Ascending aorta (tissue), 2 donors: ENCODE data around the gene C3orf18. TPM values are rescaled to one million over a fixed set of nuclear protein-coding genes. Genes with fewer than 3 reads are reported as not detected.

Experiments used
- DNase-seq, 2 donors: peaks; one replicate each; pipeline ENCODE4 v3.0.0-alpha.2; 2019; ENCODE audit warnings: low spot score in 2 of 2
- H3K27ac ChIP-seq, 2 donors: fragments of 200-600 bp; sonication (generic); one replicate each; pipeline ENCODE4 v1.5.1; 2016 to 2017; ENCODE audit warnings: mild to moderate bottlenecking in 1 of 2
- H3K27me3 ChIP-seq: fragments of 200-600 bp; sonication (generic); one replicate; pipeline ENCODE4 v1.5.1; 2017
- H3K36me3 ChIP-seq, 2 donors: fragments of 200-600 bp; sonication (generic); one replicate each; pipeline ENCODE4 v1.5.1; 2016
- H3K4me1 ChIP-seq, 2 donors: fragments of 200-600 bp; sonication (generic); one replicate each; pipeline ENCODE4 v1.5.1; 2016 to 2017; ENCODE audit warnings: mild to moderate bottlenecking in 1 of 2
- H3K4me3 ChIP-seq, 2 donors: fragments of 200-600 bp; sonication (generic); one replicate each; pipeline ENCODE4 v1.5.1; 2016 to 2017; ENCODE audit warnings: mild to moderate bottlenecking in 1 of 2
- H3K9me3 ChIP-seq, 2 donors: fragments of 200-600 bp; sonication (generic); one replicate each; pipeline ENCODE4 v1.5.1; 2016
- intact Hi-C: fragments of 100-400 bp; cut with DNase I; formaldehyde crosslinking; loops from one replicate; pipeline ENCODE4 v1.15.1; 2023
- total RNA-seq: library from RNA; depleted of rRNA; stranded (reverse); fragments of >200 nt; gene quantifications from one replicate; pipeline ENCODE4 v1.1.0, GENCODE V29; 2016
- TF ChIP-seq, protein P1 (sequence below), 3 experiments: fragments of 200-600 bp in 2 of 3; fragments of 450-650 bp in 1 of 3; sonication (generic) in 2 of 3; IDR thresholded peaks; one replicate each; pipeline ENCODE4 v1.5.1; 2016 to 2019; ENCODE audit warnings: antibody characterized with exemption in 3 of 3, mild to moderate bottlenecking in 1 of 3, moderate library complexity in 1 of 3

The C3orf18 gene
- total RNA-seq, 1 donor from 2014 or later: 29.5 TPM

DNA sequence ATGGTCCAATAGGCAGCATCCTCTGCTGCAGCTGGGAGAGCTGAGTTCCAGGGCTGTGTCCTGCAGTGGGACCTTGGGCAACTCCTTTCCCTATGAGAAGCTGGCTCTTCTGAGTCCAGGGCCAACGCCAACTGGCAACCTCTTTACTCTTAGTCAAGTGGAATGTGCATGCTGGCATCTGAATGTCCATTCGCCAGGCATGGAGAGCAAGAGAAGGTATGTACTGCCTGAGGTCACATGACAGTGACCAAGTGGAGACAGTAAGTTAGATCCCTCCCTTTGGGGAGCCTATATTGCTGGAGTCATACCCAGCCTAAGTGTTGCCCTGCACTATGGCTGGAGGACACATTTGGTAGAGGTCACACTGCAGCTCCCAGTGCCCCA is 13.9 kb upstream of the C3orf18 start:
- intact Hi-C loops: no loop called here
- H3K36me3 ChIP-seq: peaks cover 9 to 40% of the 10 kb centered on the region in 2 donors
- TF ChIP-seq, protein P1, sequence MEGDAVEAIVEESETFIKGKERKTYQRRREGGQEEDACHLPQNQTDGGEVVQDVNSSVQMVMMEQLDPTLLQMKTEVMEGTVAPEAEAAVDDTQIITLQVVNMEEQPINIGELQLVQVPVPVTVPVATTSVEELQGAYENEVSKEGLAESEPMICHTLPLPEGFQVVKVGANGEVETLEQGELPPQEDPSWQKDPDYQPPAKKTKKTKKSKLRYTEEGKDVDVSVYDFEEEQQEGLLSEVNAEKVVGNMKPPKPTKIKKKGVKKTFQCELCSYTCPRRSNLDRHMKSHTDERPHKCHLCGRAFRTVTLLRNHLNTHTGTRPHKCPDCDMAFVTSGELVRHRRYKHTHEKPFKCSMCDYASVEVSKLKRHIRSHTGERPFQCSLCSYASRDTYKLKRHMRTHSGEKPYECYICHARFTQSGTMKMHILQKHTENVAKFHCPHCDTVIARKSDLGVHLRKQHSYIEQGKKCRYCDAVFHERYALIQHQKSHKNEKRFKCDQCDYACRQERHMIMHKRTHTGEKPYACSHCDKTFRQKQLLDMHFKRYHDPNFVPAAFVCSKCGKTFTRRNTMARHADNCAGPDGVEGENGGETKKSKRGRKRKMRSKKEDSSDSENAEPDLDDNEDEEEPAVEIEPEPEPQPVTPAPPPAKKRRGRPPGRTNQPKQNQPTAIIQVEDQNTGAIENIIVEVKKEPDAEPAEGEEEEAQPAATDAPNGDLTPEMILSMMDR (IDR thresholded peaks at IDR 0.05): no peak
- H3K4me1 ChIP-seq: peaks cover 0 to 10% of the 10 kb centered on the region in 2 donors
- DNase-seq: no peak
- H3K9me3 ChIP-seq: no peaks in the 10 kb centered on the region
- H3K4me3 ChIP-seq: no peak overlapping the region
- peak overlapping the region; percentile 36 to 51 for H3K27ac ChIP-seq
- H3K27me3 ChIP-seq: no peaks in the 10 kb centered on the region

DNA sequence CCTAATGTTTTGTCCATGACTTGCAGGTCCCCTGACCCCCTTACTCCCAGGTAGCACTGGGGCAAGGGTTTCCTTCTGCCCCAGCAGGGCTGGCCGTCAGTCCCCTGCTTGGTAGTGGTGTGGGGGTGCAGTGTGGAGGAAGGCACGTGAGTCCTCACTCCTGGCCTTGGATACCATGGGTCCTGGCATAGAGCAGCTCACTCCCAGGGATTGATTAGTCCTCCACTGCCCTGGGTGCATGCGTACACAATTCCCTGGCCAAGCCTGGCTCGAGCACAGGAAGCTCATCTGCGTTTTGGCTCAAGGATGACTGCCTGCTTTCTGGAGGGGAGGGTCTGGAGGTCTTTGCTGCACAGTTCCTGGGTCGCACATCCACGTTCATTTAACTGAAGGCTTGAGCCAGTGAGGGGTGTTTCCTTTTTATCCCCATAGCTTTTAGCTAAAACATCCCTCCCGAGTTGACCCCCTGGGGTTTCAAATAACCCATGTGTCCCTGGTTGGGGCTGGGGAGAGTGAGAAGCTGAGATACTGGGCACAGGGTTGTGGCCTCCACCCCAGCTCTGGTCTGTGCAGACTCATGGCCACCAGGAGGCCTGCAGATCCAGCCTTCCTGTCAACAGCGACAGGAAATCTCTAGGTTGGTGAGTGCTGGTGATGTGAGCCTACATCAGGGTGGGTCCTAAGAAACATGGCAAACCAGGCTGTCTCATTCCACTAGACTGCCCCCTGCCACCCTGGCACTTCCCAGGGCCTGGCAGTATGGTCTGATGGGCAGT is 13.3 kb upstream of the C3orf18 start:
- DNase-seq: no peak
- H3K9me3 ChIP-seq: no peaks in the 10 kb centered on the region
- intact Hi-C loops: no loop called here
- H3K27me3 ChIP-seq: no peaks in the 10 kb centered on the region
- H3K4me3 ChIP-seq: no peak overlapping the region
- TF ChIP-seq, protein P1 (IDR thresholded peaks at IDR 0.05): no peak
- H3K4me1 ChIP-seq: peaks cover 0 to 10% of the 10 kb centered on the region in 2 donors
- H3K36me3 ChIP-seq: peaks cover 9 to 46% of the 10 kb centered on the region in 2 donors
- H3K27ac ChIP-seq: peak overlapping the region in 1 of 2 donors; percentile 51

DNA sequence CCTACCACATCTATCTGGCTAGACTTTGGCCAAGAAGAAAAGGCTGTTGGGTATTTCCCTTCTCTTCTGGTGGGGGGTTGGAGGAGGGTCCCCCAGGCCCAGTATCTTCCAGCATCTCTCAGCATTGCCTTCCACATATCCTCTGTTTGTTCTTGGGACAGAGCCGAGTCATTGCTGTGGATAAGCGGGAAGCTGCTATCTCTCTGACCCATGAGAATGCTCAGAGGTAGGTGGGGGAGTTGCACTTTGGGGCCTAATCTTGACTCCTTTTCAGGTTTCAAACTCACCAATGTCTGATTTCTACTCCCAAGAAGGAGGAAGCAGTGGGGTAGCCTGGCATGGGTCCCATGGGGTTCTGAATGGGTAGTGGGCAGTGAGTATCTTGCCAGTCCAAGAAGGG is 9.8 kb upstream of the C3orf18 start:
- Histone ChIP-seq H3K36me3 (peaks cover 9 to 47% of the 10 kb centered on the region in 2 donors), H3K9me3 (no peaks in the 10 kb centered on the region), H3K27ac (no peak overlapping the region), H3K4me1 (peaks cover 0 to 7% of the 10 kb centered on the region in 2 donors), H3K27me3 (no peaks in the 10 kb centered on the region), H3K4me3 (no peak overlapping the region)
- TF ChIP-seq, protein P1 (IDR thresholded peaks at IDR 0.05): no peak
- intact Hi-C loops: no loop called here
- no peak for DNase-seq

DNA sequence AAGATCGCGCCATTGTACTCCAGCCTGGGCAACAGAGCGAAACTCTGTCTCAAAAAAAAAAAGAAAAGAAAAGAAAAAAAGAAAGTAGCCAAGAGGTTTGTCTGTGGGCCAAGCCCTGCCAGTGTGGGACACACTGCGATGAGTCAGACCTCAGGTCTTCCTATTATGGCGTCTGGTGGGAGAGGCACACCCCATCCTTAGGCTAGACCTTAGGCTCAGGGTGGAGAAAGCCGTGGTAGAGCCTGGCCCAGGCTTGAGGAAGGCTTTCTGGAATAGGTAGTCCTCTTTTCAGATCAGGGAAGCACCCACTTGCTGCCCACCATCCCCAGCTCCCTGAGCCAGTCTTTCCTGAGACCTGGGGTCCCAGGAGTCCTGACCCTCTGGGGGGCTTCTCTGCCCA is 7.8 kb upstream of the C3orf18 start:
- H3K4me3 ChIP-seq: no peak overlapping the region
- DNase-seq: no peak
- H3K4me1 ChIP-seq: peaks cover 0 to 4% of the 10 kb centered on the region in 2 donors
- no peaks in the 10 kb centered on the region for H3K9me3 ChIP-seq
- TF ChIP-seq, protein P1 (IDR thresholded peaks at IDR 0.05): no peak
- H3K27ac ChIP-seq: no peak overlapping the region
- intact Hi-C loops: no loop called here
- H3K27me3 ChIP-seq: no peaks in the 10 kb centered on the region
- peaks cover 9 to 43% of the 10 kb centered on the region in 2 donors for H3K36me3 ChIP-seq

DNA sequence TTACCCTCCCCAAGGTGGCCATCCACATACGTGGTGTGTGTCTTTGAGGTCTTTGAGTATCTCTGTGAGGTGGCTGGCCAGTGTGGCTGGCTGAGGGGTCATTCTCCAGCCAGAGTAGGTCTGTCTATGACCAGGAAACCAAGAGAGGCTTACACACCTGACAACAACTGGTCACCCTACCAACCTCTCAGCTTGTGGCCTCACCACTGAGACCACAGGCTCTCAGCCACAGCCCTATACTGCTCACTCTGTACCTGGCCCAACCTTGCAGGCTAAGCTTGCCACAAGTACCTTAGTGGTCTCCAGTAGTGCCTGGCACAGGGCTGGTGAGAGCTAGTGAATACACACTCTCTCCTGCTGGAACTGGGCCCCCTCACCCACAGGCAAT is 6.9 kb upstream of the C3orf18 start:
- Histone ChIP-seq H3K27me3 (no peaks in the 10 kb centered on the region), H3K4me3 (no peak overlapping the region), H3K4me1 (peaks cover 0 to 11% of the 10 kb centered on the region in 2 donors), H3K9me3 (no peaks in the 10 kb centered on the region), H3K36me3 (peaks cover 9 to 35% of the 10 kb centered on the region in 2 donors), H3K27ac (no peak overlapping the region)
- intact Hi-C loops: no loop called here
- DNase-seq: no peak
- TF ChIP-seq, protein P1 (IDR thresholded peaks at IDR 0.05): no peak
